Measurements from ENCODE around the gene COL2A1.
A peak's percentile ranks its signal among the peaks of the same experiment; 100 is the strongest.
"Not testable (repeated sequence)": the region's sequence is repeated elsewhere in the genome, so short reads cannot be mapped to it uniquely, and the experiment has no call there.

The COL2A1 gene

DNA sequence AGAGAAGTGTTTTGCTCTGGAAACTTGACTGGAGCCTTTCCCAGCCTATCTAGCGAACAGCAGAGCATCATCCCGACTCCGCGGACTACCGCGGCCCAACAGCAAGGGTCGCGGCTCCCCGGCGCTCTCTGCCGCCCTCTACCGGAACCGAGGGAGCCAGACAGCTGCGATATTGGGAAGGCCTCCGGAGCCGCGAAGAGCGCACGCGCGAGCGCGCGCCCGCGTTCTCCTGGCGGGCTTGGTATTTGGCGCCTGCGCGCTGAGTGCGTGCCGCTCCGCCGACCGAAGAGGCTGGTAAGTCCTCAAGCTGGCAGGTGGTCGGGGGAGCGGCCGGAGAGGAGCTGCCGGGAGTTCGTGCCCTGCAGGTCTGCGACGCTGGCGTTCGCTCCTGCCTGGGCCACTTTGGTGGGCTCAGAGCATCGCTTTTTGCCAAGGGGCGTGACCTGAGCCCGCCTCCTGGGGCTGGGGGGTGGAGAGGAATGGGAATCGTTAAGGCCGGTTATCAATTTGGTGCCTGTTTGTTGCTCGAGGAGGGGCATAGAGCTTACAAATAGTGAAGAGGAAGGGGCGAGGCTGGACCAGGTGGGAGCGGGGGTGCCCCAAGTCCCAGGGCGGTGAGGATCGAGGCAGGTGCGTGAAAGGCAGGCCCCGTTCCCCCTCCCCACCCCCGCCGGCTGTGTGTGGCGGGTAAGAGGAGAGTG is 40.8 kb downstream of the COL2A1 start, which contains the start of gene TMEM106C:
TMEM106C (plus strand) TSS at position 257 of the 701 bp plus-strand sequence. CDS start 641 bp downstream, outside the sequence.
- H4K91ac ChIP-seq (ENCODE audit: low read length): no peak within 1 kb of the TSS
- H3K4ac ChIP-seq (ENCODE audit: low read depth in 1 of 2, low read length in 2 of 2): peak within 1 kb of the TSS in 1 of 2 experiments; percentile 71
- H2AFZ ChIP-seq (ENCODE audit: low read depth, low read length): peak within 1 kb of the TSS; percentile 97
- peak within 1 kb of the TSS; percentile 54 for H2BK15ac ChIP-seq (ENCODE audit: low read depth, poor library complexity, severe bottlenecking)
- H3K14ac ChIP-seq (ENCODE audit: low read length in 2 of 2): peak within 1 kb of the TSS in 1 of 2 experiments; percentile 86
- DNase-seq: peak; percentile 89
- whole genome bisulfite sequencing: under 1% methylated on average over 58 of the region's 59 CpGs
- no peak within 1 kb of the TSS for H3K27ac ChIP-seq (ENCODE audit: low read length, poor library complexity, severe bottlenecking)
- H2BK5ac ChIP-seq (ENCODE audit: low read depth, low read length, poor library complexity, severe bottlenecking): no peak within 1 kb of the TSS
- no peaks in the 10 kb centered on the region for H3K9me3 ChIP-seq (ENCODE audit: control insufficient read depth, low read length)
- H2BK12ac ChIP-seq (ENCODE audit: low read length in 2 of 2): peak within 1 kb of the TSS; percentile 46 to 77
- peak within 1 kb of the TSS; percentile 91 for H4K8ac ChIP-seq (ENCODE audit: low read length)
- peak within 1 kb of the TSS; percentile 97 for H3K4me2 ChIP-seq (ENCODE audit: low read length, poor library complexity, severe bottlenecking)
- peak within 1 kb of the TSS; percentile 84 for H3K9ac ChIP-seq (ENCODE audit: low read length)
- H3K27me3 ChIP-seq (ENCODE audit: control insufficient read depth in 1 of 2, insufficient read depth in 1 of 2, low read length in 2 of 2): peaks cover 12 to 25% of the 10 kb centered on the region in 2 experiments
- H2AK5ac ChIP-seq (ENCODE audit: low read length, severe bottlenecking): no peak within 1 kb of the TSS
- no peak within 1 kb of the TSS for H2BK120ac ChIP-seq (ENCODE audit: low read depth, low read length)
- no peak within 1 kb of the TSS for H3K23ac ChIP-seq (ENCODE audit: low read length in 2 of 2)
- peaks cover 7 to 11% of the 10 kb centered on the region in 2 experiments for H3K36me3 ChIP-seq (ENCODE audit: control insufficient read depth in 1 of 2, insufficient read depth in 2 of 2, low read depth in 1 of 2, low read length in 2 of 2)
- peaks cover 5% of the 10 kb centered on the region for H3K79me1 ChIP-seq (replicated peaks; ENCODE audit: low read length, poor library complexity, severe bottlenecking)
- H3K4me3 ChIP-seq (ENCODE audit: insufficient read depth in 1 of 2, low read depth in 1 of 2, low read length in 2 of 2): peak within 1 kb of the TSS; percentile 93 to 95
- H3K4me1 ChIP-seq (ENCODE audit: control insufficient read depth, insufficient read depth, low read depth, low read length): peaks cover 6% of the 10 kb centered on the region
- peak within 1 kb of the TSS; percentile 66 to 89 for H3K18ac ChIP-seq (ENCODE audit: low read depth in 1 of 2, low read length in 2 of 2)

DNA sequence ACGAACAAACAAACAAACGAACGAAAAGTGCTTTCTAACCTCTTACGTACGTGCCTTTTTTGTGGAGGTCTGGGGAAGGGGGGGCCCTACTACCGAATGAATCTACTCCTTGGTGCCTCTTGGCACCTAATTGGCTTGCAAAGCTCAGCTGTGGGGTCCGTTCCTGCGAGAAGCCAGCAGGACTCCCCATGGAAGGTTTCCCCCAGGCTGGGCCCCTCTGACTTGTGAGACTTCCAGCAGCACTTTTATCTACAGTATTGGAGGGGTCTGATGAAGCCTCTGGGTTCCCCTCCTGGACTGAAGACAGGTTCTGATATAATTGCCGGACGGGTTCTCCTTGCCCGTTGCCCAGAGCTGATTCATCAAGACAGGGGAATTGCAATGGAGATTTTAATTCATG is 42.1 kb downstream of the COL2A1 start:
- DNase-seq: no peak
- Histone ChIP-seq H2AFZ (ENCODE audit: low read depth, low read length) (no peak overlapping the region), H4K91ac (ENCODE audit: low read length) (no peak overlapping the region), H3K4ac (ENCODE audit: low read depth in 1 of 2, low read length in 2 of 2) (no peak overlapping the region), H3K14ac (ENCODE audit: low read length in 2 of 2) (no peak overlapping the region), H3K4me3 (ENCODE audit: insufficient read depth in 1 of 2, low read depth in 1 of 2, low read length in 2 of 2) (no peak overlapping the region), H2BK12ac (ENCODE audit: low read length in 2 of 2) (no peak overlapping the region), H2BK15ac (ENCODE audit: low read depth, poor library complexity, severe bottlenecking) (no peak overlapping the region), H3K23ac (ENCODE audit: low read length in 2 of 2) (no peak overlapping the region), H2AK5ac (ENCODE audit: low read length, severe bottlenecking) (no peak overlapping the region), H3K4me1 (ENCODE audit: control insufficient read depth, insufficient read depth, low read depth, low read length) (peaks cover 6% of the 10 kb centered on the region), H3K79me1 (replicated peaks; ENCODE audit: low read length, poor library complexity, severe bottlenecking) (peaks cover 5% of the 10 kb centered on the region), H3K9me3 (ENCODE audit: control insufficient read depth, low read length) (peaks cover 5% of the 10 kb centered on the region), H3K18ac (ENCODE audit: low read depth in 1 of 2, low read length in 2 of 2) (no peak overlapping the region), H3K4me2 (ENCODE audit: low read length, poor library complexity, severe bottlenecking) (no peak overlapping the region), H3K27me3 (ENCODE audit: control insufficient read depth in 1 of 2, insufficient read depth in 1 of 2, low read length in 2 of 2) (peaks cover 12 to 26% of the 10 kb centered on the region in 2 experiments), H3K36me3 (ENCODE audit: control insufficient read depth in 1 of 2, insufficient read depth in 2 of 2, low read depth in 1 of 2, low read length in 2 of 2) (peaks cover 7 to 11% of the 10 kb centered on the region in 2 experiments), H4K8ac (ENCODE audit: low read length) (no peak overlapping the region), H2BK5ac (ENCODE audit: low read depth, low read length, poor library complexity, severe bottlenecking) (no peak overlapping the region), H2BK120ac (ENCODE audit: low read depth, low read length) (no peak overlapping the region), H3K27ac (ENCODE audit: low read length, poor library complexity, severe bottlenecking) (no peak overlapping the region), H3K9ac (ENCODE audit: low read length) (no peak overlapping the region)
- WGBS: 93% methylated on average over 11 of the region's 11 CpGs

DNA sequence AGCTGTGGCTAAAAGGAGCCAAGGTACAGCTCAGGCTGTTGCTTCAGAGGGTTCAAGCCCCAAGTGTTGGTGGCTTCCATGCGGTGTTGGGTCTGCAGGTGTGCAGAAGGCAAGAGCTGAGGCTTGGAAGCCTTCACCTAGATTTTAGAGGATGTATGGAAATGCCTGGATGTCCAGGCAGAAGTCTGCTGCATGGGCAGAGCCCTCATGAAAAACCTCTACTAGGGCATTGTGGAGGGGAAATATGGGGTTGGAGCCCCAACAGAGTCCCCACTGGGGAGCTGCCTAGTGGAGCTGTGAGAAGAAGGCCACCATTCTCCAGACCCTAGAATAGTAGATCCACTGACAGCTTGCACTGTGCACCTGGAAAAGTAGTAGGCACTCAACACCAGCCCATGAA is 46.6 kb downstream of the COL2A1 start:
- H2BK120ac ChIP-seq (ENCODE audit: low read depth, low read length); H3K9me3 ChIP-seq (ENCODE audit: control insufficient read depth, low read length); H2BK12ac ChIP-seq (ENCODE audit: low read length in 2 of 2); H2AK5ac ChIP-seq (ENCODE audit: low read length, severe bottlenecking); H3K27ac ChIP-seq (ENCODE audit: low read length, poor library complexity, severe bottlenecking); H3K36me3 ChIP-seq (ENCODE audit: control insufficient read depth in 1 of 2, insufficient read depth in 2 of 2, low read depth in 1 of 2, low read length in 2 of 2); H2BK5ac ChIP-seq (ENCODE audit: low read depth, low read length, poor library complexity, severe bottlenecking); H3K4ac ChIP-seq (ENCODE audit: low read depth in 1 of 2, low read length in 2 of 2); DNase-seq; H3K4me1 ChIP-seq (ENCODE audit: control insufficient read depth, insufficient read depth, low read depth, low read length); H2AFZ ChIP-seq (ENCODE audit: low read depth, low read length); H3K9ac ChIP-seq (ENCODE audit: low read length); H2BK15ac ChIP-seq (ENCODE audit: low read depth, poor library complexity, severe bottlenecking); H3K18ac ChIP-seq (ENCODE audit: low read depth in 1 of 2, low read length in 2 of 2); H3K23ac ChIP-seq (ENCODE audit: low read length in 2 of 2); H4K91ac ChIP-seq (ENCODE audit: low read length); H3K4me3 ChIP-seq (ENCODE audit: insufficient read depth in 1 of 2, low read depth in 1 of 2, low read length in 2 of 2); H4K8ac ChIP-seq (ENCODE audit: low read length); H3K14ac ChIP-seq (ENCODE audit: low read length in 2 of 2); H3K4me2 ChIP-seq (ENCODE audit: low read length, poor library complexity, severe bottlenecking); H3K79me1 ChIP-seq (replicated peaks; ENCODE audit: low read length, poor library complexity, severe bottlenecking): not testable (repeated sequence)
- WGBS: 88% methylated on average over 1 of the region's 1 CpG
- peaks cover 25 to 38% of the 10 kb centered on the region in 2 experiments for H3K27me3 ChIP-seq (ENCODE audit: control insufficient read depth in 1 of 2, insufficient read depth in 1 of 2, low read length in 2 of 2)

DNA sequence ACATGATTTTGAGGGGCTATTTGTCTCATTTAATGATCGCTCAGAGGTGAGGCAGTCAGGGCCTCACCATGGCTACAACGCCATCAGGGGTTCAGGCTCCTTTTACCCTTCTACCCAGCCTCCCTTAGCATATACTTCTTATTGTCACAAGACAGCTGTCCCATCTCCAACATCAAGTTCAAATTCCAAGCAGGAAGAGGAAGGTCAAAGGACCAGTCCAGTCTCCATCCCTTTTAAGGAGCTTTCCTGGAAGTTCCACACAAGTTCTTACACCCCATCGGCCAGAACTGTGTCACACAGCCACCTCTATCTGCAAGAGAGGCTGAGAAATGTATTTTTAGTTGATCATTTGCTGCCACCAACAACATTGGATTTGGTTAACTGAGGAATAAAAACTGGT is 49.2 kb downstream of the COL2A1 start:
- Histone ChIP-seq H2AK5ac (ENCODE audit: low read length, severe bottlenecking) (no peak overlapping the region), H3K9me3 (ENCODE audit: control insufficient read depth, low read length) (peaks cover 5% of the 10 kb centered on the region), H2BK120ac (ENCODE audit: low read depth, low read length) (no peak overlapping the region), H3K4ac (ENCODE audit: low read depth in 1 of 2, low read length in 2 of 2) (no peak overlapping the region), H2BK15ac (ENCODE audit: low read depth, poor library complexity, severe bottlenecking) (no peak overlapping the region), H3K36me3 (ENCODE audit: control insufficient read depth in 1 of 2, insufficient read depth in 2 of 2, low read depth in 1 of 2, low read length in 2 of 2) (no peaks in the 10 kb centered on the region), H2AFZ (ENCODE audit: low read depth, low read length) (no peak overlapping the region), H3K4me1 (ENCODE audit: control insufficient read depth, insufficient read depth, low read depth, low read length) (peaks cover under 1% of the 10 kb centered on the region), H3K23ac (ENCODE audit: low read length in 2 of 2) (no peak overlapping the region), H4K91ac (ENCODE audit: low read length) (no peak overlapping the region), H3K4me3 (ENCODE audit: insufficient read depth in 1 of 2, low read depth in 1 of 2, low read length in 2 of 2) (no peak overlapping the region), H4K8ac (ENCODE audit: low read length) (no peak overlapping the region), H3K14ac (ENCODE audit: low read length in 2 of 2) (no peak overlapping the region), H3K9ac (ENCODE audit: low read length) (no peak overlapping the region), H3K79me1 (replicated peaks; ENCODE audit: low read length, poor library complexity, severe bottlenecking) (no peaks in the 10 kb centered on the region), H3K4me2 (ENCODE audit: low read length, poor library complexity, severe bottlenecking) (no peak overlapping the region), H2BK12ac (ENCODE audit: low read length in 2 of 2) (no peak overlapping the region), H3K27me3 (ENCODE audit: control insufficient read depth in 1 of 2, insufficient read depth in 1 of 2, low read length in 2 of 2) (peaks cover 30 to 33% of the 10 kb centered on the region in 2 experiments), H2BK5ac (ENCODE audit: low read depth, low read length, poor library complexity, severe bottlenecking) (no peak overlapping the region), H3K18ac (ENCODE audit: low read depth in 1 of 2, low read length in 2 of 2) (no peak overlapping the region), H3K27ac (ENCODE audit: low read length, poor library complexity, severe bottlenecking) (no peak overlapping the region)
- WGBS: 95% methylated on average over 2 of the region's 3 CpGs
- DNase-seq: no peak
